ENCODE measurements around the gene LSAMP.

Gene LSAMP

GRCh38 chr3:116020989-116021388, 424.3 kb downstream of the LSAMP start:
- Histone ChIP-seq H3K9ac (ENCODE audit: low read length) (no peak overlapping the region), H3K27me3 (ENCODE audit: control insufficient read depth, insufficient read depth, low read length) (no peaks in the 10 kb centered on the region), H3K4me3 (ENCODE audit: low read depth, low read length) (no peak overlapping the region)

GRCh38 chr3:116020495-116020894, 424.8 kb downstream of the LSAMP start:
- Histone ChIP-seq H3K4me1 (ENCODE audit: control insufficient read depth, insufficient read depth, low read length) (0 out of 2 replicates have a peak, but pooled peaks cover 4% of the 10 kb centered on the region), H3K9ac (ENCODE audit: low read length) (no peak overlapping the region), H3K36me3 (ENCODE audit: control insufficient read depth, insufficient read depth, low read length) (no peaks in the 10 kb centered on the region), H3K9me3 (ENCODE audit: control insufficient read depth, insufficient read depth, low read depth, low read length) (no peaks in the 10 kb centered on the region), H3K27ac (ENCODE audit: low read depth, low read length) (no peak overlapping the region), H3K27me3 (ENCODE audit: control insufficient read depth, insufficient read depth, low read length) (no peaks in the 10 kb centered on the region), H3K4me3 (ENCODE audit: low read depth, low read length) (no peak overlapping the region)

More at GRCh38 chr3:116020989-116021388, 424.3 kb downstream of the LSAMP start:
- no peaks in the 10 kb centered on the region for H3K36me3 ChIP-seq (ENCODE audit: control insufficient read depth, insufficient read depth, low read length)
- 0 out of 2 replicates have a peak, but pooled peaks cover 4% of the 10 kb centered on the region for H3K4me1 ChIP-seq (ENCODE audit: control insufficient read depth, insufficient read depth, low read length)
- H3K27ac ChIP-seq (ENCODE audit: low read depth, low read length): no peak overlapping the region
- H3K9me3 ChIP-seq (ENCODE audit: control insufficient read depth, insufficient read depth, low read depth, low read length): no peaks in the 10 kb centered on the region

- Histone ChIP-seq H3K9ac (ENCODE audit: low read length) (no peak overlapping the region), H3K36me3 (ENCODE audit: control insufficient read depth, insufficient read depth, low read length) (no peaks in the 10 kb centered on the region), H3K27ac (ENCODE audit: low read depth, low read length) (no peak overlapping the region), H3K4me3 (ENCODE audit: low read depth, low read length) (no peak overlapping the region), H3K4me1 (ENCODE audit: control insufficient read depth, insufficient read depth, low read length) (0 out of 2 replicates have a peak, but pooled peaks cover 4% of the 10 kb centered on the region), H3K9me3 (ENCODE audit: control insufficient read depth, insufficient read depth, low read depth, low read length) (no peaks in the 10 kb centered on the region), H3K27me3 (ENCODE audit: control insufficient read depth, insufficient read depth, low read length) (no peaks in the 10 kb centered on the region)
These were observed 426.0 kb downstream of the LSAMP start for GRCh38 chr3:116019254-116019763.

- no peaks in the 10 kb centered on the region for H3K27me3 ChIP-seq (ENCODE audit: control insufficient read depth, insufficient read depth, low read length)
- H3K9me3 ChIP-seq (ENCODE audit: control insufficient read depth, insufficient read depth, low read depth, low read length): no peaks in the 10 kb centered on the region
- no peak overlapping the region for H3K27ac ChIP-seq (ENCODE audit: low read depth, low read length)
- no peak overlapping the region for H3K4me3 ChIP-seq (ENCODE audit: low read depth, low read length)
- 0 out of 2 replicates have a peak, but pooled peaks cover under 1% of the 10 kb centered on the region for H3K4me1 ChIP-seq (ENCODE audit: control insufficient read depth, insufficient read depth, low read length)
- no peak overlapping the region for H3K9ac ChIP-seq (ENCODE audit: low read length)
- H3K36me3 ChIP-seq (ENCODE audit: control insufficient read depth, insufficient read depth, low read length): no peaks in the 10 kb centered on the region
These were observed 426.6 kb downstream of the LSAMP start for GRCh38 chr3:116018646-116019045.

GRCh38 chr3:116015931-116016330, 429.4 kb downstream of the LSAMP start:
- Histone ChIP-seq H3K27ac (ENCODE audit: low read depth, low read length) (no peak overlapping the region), H3K36me3 (ENCODE audit: control insufficient read depth, insufficient read depth, low read length) (no peaks in the 10 kb centered on the region), H3K9me3 (ENCODE audit: control insufficient read depth, insufficient read depth, low read depth, low read length) (no peaks in the 10 kb centered on the region)

GRCh38 chr3:116007000-116007399, 438.3 kb downstream of the LSAMP start:
- H3K9me3 ChIP-seq (ENCODE audit: control insufficient read depth, insufficient read depth, low read depth, low read length): no peaks in the 10 kb centered on the region
- H3K9ac ChIP-seq (ENCODE audit: low read length): no peak overlapping the region
- no peaks in the 10 kb centered on the region for H3K36me3 ChIP-seq (ENCODE audit: control insufficient read depth, insufficient read depth, low read length)
- no peaks in the 10 kb centered on the region for H3K27me3 ChIP-seq (ENCODE audit: control insufficient read depth, insufficient read depth, low read length)
- no peaks in the 10 kb centered on the region; the same call in 1 of the 2 replicates for H3K4me1 ChIP-seq (ENCODE audit: control insufficient read depth, insufficient read depth, low read length)
- H3K4me3 ChIP-seq (ENCODE audit: low read depth, low read length): no peak overlapping the region
- H3K27ac ChIP-seq (ENCODE audit: low read depth, low read length): no peak overlapping the region

More at GRCh38 chr3:116015931-116016330, 429.4 kb downstream of the LSAMP start:
- no peaks in the 10 kb centered on the region for H3K4me1 ChIP-seq (ENCODE audit: control insufficient read depth, insufficient read depth, low read length)
- no peaks in the 10 kb centered on the region for H3K27me3 ChIP-seq (ENCODE audit: control insufficient read depth, insufficient read depth, low read length)
- no peak overlapping the region for H3K9ac ChIP-seq (ENCODE audit: low read length)
- H3K4me3 ChIP-seq (ENCODE audit: low read depth, low read length): no peak overlapping the region

- Histone ChIP-seq H3K4me3 (ENCODE audit: low read depth, low read length) (no peak overlapping the region), H3K36me3 (ENCODE audit: control insufficient read depth, insufficient read depth, low read length) (no peaks in the 10 kb centered on the region), H3K27ac (ENCODE audit: low read depth, low read length) (no peak overlapping the region), H3K27me3 (ENCODE audit: control insufficient read depth, insufficient read depth, low read length) (no peaks in the 10 kb centered on the region), H3K9me3 (ENCODE audit: control insufficient read depth, insufficient read depth, low read depth, low read length) (no peaks in the 10 kb centered on the region), H3K9ac (ENCODE audit: low read length) (no peak overlapping the region), H3K4me1 (ENCODE audit: control insufficient read depth, insufficient read depth, low read length) (peaks cover 3% of the 10 kb centered on the region; the same call in 1 of the 2 replicates)
These were observed 439.9 kb downstream of the LSAMP start for GRCh38 chr3:116005404-116005803.

GRCh38 chr3:116002235-116002634, 443.1 kb downstream of the LSAMP start:
- Histone ChIP-seq H3K9me3 (ENCODE audit: control insufficient read depth, insufficient read depth, low read depth, low read length) (no peaks in the 10 kb centered on the region), H3K36me3 (ENCODE audit: control insufficient read depth, insufficient read depth, low read length) (no peaks in the 10 kb centered on the region), H3K9ac (ENCODE audit: low read length) (no peak overlapping the region), H3K27me3 (ENCODE audit: control insufficient read depth, insufficient read depth, low read length) (no peaks in the 10 kb centered on the region), H3K4me3 (ENCODE audit: low read depth, low read length) (no peak overlapping the region), H3K4me1 (ENCODE audit: control insufficient read depth, insufficient read depth, low read length) (peaks cover 19% of the 10 kb centered on the region; the same call in 1 of the 2 replicates), H3K27ac (ENCODE audit: low read depth, low read length) (no peak overlapping the region)

- Histone ChIP-seq H3K9me3 (ENCODE audit: control insufficient read depth, insufficient read depth, low read depth, low read length) (no peaks in the 10 kb centered on the region), H3K36me3 (ENCODE audit: control insufficient read depth, insufficient read depth, low read length) (no peaks in the 10 kb centered on the region), H3K4me3 (ENCODE audit: low read depth, low read length) (no peak overlapping the region), H3K27ac (ENCODE audit: low read depth, low read length) (no peak overlapping the region), H3K27me3 (ENCODE audit: control insufficient read depth, insufficient read depth, low read length) (no peaks in the 10 kb centered on the region), H3K9ac (ENCODE audit: low read length) (no peak overlapping the region), H3K4me1 (ENCODE audit: control insufficient read depth, insufficient read depth, low read length) (peaks cover 19% of the 10 kb centered on the region; the same call in 1 of the 2 replicates)
These were observed 444.1 kb downstream of the LSAMP start for GRCh38 chr3:116001151-116001621.

GRCh38 chr3:116000311-116000710, 445.0 kb downstream of the LSAMP start:
- Histone ChIP-seq H3K9me3 (ENCODE audit: control insufficient read depth, insufficient read depth, low read depth, low read length) (no peaks in the 10 kb centered on the region), H3K36me3 (ENCODE audit: control insufficient read depth, insufficient read depth, low read length) (no peaks in the 10 kb centered on the region), H3K4me3 (ENCODE audit: low read depth, low read length) (no peak overlapping the region), H3K4me1 (ENCODE audit: control insufficient read depth, insufficient read depth, low read length) (peaks cover 19% of the 10 kb centered on the region; the same call in 1 of the 2 replicates), H3K27ac (ENCODE audit: low read depth, low read length) (no peak overlapping the region), H3K27me3 (ENCODE audit: control insufficient read depth, insufficient read depth, low read length) (no peaks in the 10 kb centered on the region), H3K9ac (ENCODE audit: low read length) (no peak overlapping the region)

GRCh38 chr3:115999613-116000012, 445.7 kb downstream of the LSAMP start:
- H3K9me3 ChIP-seq (ENCODE audit: control insufficient read depth, insufficient read depth, low read depth, low read length): no peaks in the 10 kb centered on the region
- H3K27me3 ChIP-seq (ENCODE audit: control insufficient read depth, insufficient read depth, low read length): no peaks in the 10 kb centered on the region
- peaks cover 19% of the 10 kb centered on the region; the same call in 1 of the 2 replicates for H3K4me1 ChIP-seq (ENCODE audit: control insufficient read depth, insufficient read depth, low read length)
- no peak overlapping the region for H3K4me3 ChIP-seq (ENCODE audit: low read depth, low read length)
- H3K27ac ChIP-seq (ENCODE audit: low read depth, low read length): no peak overlapping the region
- no peak overlapping the region for H3K9ac ChIP-seq (ENCODE audit: low read length)
- H3K36me3 ChIP-seq (ENCODE audit: control insufficient read depth, insufficient read depth, low read length): no peaks in the 10 kb centered on the region

Measured in HUES6 (cell line).